Cerebellar nuclear complex (tissue), 1 donor: ENCODE results near the gene CACNG3.
A peak's percentile ranks its signal among the peaks of the same experiment; 100 is the strongest.
"Not testable (repeated sequence)": the region's sequence is repeated elsewhere in the genome, so short reads cannot be mapped to it uniquely, and the experiment has no call there.

ENCODE experiments used
- DNase-seq, 2 experiments: peaks; one replicate each; lab custom pipeline; 2025; lab: John Stamatoyannopoulos, UW

Gene CACNG3

DNA sequence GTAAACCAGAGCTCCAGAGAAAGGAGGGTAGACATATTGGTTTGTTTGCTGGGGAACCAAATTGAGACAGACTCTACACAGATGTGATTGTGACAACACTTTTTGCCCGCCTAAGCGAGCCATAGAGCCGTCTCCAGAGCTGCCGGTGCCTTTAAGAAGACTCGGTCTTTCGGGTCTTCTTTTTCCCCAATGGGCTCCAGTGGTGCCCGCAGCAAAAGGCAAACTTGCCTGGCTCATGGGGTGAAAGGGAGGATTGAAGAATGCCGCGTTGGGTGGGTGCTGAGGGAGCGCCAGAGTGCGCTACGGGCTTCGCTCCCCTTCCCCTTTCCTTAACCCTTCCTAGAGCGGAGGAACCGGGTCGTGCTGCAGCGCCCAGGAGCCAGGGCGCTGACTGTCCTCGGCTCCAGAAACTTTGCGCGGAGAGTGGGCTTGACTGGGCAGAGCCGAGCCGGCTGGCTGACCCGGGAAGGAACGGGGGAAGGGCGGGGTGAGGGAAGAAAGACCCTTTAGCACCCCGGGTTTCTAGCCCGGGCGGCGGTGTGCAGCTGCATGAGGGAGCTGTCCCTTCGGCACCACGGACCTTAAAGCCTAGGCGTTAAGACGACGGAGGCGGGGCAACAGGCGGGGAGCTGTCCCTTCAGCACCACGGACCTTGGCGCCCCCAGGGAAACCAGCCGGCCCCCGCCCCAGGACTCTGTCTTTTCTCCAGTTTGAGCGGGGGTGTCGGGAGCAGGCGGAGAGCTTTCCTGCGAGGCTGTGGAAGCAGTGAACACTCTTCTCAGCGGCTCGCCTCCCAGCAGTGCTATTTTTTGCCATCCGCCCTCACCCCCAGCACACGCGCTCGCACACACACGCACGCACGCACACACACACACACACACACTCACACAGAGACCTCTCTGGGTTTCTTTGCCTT lies at the start of gene CACNG3:
CACNG3 (plus strand) TSS at position 880 of the 916 bp plus-strand sequence. CDS start 420 bp downstream, outside the sequence.
- no peak for DNase-seq

DNA sequence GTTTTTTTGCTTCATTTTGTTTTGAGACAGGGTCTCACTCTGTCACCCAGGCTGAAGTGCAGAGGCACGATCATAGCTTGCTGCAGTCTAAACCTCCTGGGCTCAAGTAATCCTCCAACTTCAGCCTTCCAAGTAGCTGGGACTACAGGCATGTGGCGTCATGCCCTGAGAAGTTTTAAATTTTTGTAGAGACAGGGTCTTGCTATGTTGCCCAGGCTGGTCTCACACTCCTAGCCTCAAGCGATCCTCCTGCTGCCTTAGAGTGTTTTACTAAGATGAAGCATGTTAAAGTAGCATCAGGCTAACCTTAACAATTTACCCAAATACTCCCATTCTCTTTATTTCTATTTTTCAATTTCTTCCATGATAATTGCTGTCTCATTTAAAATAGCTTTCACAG lies 49.2 kb upstream of the CACNG3 start:
- DNase-seq, result no peak

DNA sequence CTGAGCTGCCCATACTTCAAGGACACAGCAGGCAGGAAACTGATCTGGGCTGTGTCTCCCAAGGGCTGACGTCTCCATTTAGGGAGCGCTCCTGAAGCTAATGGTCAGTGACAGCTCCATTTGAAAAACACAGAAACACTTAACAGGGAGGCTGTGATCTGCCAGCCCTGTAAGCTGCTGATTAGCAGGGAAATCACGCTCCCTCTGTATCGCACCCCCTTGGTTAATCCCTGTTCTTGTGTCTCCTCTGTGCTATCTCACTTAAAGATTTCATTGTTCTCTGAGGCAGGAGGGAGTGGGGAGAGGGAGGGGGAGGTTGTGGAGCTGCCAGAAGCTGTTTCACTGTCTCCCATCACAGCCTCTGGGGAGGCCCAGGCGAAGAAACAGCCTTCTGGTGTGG lies 47.4 kb upstream of the CACNG3 start:
- peak; percentile 19 to 56 for DNase-seq

DNA sequence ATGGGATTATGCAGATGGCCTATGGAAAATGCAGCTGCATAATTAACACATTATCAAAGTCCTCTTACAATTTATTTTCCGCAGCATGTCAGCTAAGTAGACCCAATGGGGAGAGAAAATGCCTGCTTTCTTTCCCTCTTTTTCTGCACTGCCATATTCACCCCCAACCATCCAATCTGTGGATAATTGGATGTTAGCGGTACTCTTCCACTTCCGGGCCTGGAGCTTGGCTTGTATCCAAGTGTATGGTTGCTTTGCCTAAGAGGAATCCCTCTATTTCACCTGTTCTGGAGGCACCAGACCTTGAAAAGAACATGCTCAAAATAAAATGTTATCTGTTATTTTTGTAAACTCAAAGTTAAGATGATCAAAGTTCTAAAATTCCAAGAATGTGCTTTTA lies 41.1 kb upstream of the CACNG3 start:
- no peak for DNase-seq

DNA sequence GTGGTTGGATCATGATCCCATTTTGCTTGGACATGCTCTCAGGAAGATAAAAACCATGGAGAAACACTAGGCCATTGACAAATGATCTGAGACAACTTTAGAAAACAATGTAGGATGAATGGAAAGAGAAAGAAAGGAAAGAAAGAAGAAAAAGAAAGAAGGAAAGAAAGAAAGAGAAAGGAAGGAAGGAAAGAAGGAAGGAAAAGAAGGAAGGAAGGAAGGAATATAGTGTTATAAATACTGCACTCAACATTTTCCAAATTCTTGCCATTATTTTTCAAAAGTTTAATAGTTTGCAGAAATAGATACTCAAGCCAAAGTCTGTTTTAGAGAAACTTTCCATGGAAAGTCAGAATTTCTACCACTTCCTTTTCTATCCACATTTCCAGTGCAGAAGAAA lies 39.2 kb upstream of the CACNG3 start:
- DNase-seq, result no peak

DNA sequence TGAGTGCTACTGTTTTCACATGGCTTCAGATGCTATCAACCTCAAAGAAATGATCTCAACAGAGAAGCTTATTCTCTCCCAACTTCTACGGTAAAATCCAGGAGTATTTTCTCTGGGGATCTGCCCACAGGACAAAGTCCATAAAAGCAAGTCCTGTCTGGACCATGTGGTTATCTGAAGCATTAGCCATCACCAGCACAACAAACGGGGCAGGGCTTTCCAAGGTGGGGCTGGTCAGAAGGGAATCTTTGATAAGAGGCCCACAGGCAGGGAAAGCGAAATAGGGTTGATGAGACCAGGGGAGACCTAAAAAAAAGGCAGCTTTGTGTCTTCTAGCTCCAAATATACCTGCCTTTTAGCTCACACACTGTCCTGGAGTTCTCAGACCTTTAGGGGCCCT lies 38.7 kb upstream of the CACNG3 start:
- no peak for DNase-seq

DNA sequence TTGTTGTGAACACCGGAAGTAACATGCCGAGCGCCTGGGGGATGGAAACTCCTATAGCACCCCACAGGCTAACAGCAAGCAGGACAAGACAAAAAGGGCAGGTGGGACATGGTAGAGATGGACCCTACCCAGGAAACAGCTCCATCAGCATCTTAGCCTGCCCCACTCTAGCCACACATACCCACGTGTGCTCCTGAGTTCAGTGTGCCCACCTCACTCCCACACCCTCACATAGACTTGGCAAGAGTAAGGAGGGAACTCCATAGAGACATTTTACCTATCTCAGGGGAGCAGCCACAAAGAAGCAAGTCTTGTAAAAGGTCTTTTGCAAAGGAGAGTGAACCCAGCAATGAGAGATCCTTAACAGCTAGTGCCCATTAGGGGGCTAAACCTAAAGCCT lies 37.8 kb upstream of the CACNG3 start:
- DNase-seq, result no peak

DNA sequence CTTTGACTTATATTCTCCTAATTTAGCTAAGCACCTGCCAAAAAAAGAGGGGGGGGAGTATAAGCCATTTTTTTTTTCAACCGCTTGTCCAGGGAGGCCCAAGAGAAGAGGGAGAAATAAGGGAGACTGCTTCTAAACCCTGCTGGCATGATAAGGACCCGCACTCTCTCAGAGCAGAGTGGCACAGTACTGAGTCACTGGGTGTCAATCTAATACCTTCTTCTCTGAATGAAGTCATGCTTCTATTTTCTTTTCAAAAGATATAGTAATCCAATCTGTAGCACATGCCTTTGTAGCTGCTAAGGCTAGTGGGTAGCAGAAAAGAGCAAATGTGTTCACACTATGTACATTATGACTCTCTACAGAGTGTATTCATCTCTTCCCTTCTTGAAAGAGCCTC lies 34.9 kb upstream of the CACNG3 start:
- DNase-seq, result no peak

DNA sequence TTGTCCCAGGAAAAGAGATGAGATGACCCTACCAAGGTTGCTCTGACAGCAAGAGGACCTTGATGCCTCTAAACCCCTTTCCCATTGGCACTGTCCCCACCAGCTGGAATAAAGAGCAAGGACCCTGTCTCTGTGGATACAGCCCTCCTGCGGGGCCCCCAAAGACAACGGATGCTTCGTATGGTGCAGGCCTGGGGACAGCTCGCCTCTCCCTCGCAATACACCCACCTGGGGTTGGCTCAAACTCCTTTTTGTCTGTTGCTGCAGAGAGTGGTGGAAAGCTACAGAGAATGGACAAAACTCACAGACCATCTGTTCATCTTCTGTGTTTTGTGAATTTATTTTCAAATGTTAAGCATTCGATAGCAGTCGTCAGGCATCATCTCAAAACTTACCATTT lies 27.6 kb upstream of the CACNG3 start:
- no peak for DNase-seq

DNA sequence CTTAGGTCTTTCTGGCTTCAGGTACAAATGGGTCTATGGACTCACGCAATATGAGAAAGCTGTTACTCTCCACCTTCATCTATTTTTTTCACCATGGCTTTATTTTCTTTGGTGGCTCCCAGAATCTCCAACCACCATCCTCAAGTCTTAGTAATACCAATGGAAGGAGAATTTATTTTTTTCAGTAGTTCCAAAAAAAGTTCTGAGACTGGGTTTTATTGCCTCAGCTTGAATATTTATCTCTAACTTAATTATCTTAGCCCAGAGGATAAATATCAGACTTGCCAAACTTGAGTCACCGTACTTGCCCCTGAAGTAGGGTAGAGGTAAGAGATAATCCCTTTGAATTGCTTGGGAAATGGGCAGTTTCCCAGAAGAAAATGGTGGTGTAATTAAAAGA lies 23.2 kb upstream of the CACNG3 start:
- DNase-seq, result no peak

DNA sequence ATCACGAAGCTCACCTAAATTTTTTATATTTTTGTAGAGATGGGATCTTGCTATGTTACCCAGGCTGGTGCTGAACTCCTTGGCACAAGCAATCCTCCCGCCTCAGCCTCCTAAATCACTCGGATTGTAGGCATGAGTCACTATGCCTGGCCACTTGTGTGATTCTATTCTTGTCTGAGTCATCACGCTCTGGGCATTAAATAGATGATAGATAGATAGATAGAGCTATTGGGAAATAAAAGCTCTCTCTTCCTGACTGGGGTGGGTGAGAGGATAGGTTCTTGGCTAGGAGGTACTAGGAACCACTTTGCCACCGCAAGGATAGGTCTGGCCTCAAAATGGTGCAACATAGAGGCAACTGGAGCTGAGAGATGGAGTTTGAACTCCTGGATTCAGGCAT lies 21.4 kb upstream of the CACNG3 start:
- no peak for DNase-seq

DNA sequence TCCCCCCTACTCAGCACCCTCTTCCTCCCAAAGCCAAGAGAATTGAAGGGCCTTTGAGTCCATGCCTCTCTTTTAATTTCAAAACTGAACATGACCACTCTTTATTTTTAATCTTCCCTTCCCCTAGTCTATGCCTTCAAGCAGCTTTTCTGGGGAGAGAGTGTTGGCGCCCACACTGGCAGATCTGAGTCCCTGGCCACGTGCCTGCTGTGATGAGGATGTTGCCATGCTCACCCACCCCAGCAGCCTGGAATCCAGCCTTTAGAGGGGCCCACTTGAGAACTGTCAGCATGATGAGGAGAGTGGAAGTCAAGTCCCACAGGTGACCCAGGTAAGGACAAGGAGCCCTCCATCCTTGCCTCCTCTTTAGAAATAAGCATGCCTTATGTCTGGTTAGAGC lies 20.3 kb upstream of the CACNG3 start:
- DNase-seq, result no peak

DNA sequence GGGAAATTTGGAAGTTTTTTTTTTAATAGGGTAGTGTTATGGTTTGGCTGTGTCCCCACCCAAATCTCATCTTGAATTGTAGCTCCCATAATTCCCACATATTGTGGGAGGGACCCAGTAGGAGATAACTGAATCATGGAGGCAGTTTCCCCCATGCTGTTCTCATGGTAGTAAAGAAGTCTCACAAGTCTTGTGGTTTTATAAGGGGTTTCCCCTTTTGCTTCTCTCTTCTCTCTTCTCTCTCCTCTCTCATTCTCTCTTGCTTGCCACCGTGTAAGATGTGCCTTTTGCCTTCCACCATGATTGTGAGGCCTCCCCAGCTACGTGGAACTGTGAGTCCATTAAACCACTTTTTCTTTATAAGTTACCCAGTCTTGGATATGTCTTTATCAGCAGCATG lies 17.3 kb upstream of the CACNG3 start:
- DNase-seq, result not testable (repeated sequence)

DNA sequence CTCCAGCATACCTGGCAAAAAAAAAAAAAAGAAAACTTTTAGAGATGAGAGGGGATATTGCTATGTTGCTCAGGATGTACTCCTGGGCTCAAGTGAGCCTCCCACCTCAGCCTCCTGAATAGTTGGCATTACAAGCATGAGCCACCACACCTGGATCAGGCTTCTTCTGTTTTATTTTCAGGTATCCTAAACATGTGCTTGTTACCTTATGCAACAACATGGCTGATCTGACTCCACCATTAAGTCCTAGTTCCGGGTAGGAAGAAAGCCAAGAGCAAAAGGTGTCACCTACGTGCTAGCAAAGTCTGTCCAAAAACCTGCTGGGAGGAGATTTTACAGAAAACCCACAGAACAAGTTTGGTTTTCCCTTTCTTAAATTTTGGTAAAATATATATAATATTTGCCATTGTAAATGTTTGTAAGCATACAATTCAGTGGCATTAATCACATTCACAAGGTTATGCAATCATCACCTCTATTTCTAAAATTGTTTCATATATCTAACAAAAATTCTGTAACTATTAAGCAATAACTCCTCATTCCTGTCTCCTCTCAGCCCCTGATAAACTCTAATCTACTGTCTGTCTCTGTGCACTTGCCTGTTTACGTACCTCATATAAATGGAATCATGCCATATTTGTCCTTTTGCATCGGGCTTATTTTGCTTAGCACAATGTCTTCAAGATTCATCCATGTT lies 9.1 kb upstream of the CACNG3 start:
- DNase-seq, result no peak

DNA sequence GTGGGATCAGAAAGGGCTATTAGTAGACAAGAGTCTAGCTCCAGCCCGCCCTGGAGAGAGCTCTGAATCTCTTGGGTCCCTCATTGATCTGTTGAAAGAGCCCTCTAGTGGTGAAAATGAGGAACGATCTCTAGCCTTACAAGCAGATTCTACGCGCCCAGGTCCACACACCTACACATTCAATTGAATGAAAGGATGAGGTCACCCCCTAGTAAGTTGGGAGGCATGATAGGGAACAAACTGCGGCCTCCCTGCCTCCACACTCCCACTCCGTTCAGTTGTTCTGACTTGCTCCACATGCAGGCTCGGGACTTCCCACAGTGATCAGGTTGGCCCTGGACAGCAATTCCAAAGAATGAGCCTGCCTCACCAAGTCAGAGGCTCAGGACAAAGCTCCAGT lies 2.9 kb upstream of the CACNG3 start:
- DNase-seq, result peak in 1 of 2 experiments; percentile 1

DNA sequence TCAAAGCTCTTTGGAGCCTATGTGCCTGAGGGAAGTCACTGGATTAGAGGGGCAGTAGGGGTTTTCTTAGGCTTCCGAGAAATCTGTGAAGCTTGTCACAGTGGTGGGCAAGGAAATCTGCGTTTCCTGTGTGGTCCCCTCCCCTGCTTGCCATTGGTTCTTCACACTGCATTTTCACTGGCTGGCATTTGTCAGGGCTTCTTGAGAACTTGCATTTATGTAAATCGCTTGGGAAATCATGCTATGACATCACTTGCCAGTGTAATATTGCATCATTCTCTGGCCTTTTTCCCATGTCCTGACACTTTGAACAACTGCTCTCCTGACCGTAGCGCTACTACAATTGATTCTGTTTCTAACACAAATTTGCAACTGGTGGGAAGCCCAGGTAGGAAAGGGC lies 1.8 kb downstream of the CACNG3 start:
- DNase-seq, result no peak

DNA sequence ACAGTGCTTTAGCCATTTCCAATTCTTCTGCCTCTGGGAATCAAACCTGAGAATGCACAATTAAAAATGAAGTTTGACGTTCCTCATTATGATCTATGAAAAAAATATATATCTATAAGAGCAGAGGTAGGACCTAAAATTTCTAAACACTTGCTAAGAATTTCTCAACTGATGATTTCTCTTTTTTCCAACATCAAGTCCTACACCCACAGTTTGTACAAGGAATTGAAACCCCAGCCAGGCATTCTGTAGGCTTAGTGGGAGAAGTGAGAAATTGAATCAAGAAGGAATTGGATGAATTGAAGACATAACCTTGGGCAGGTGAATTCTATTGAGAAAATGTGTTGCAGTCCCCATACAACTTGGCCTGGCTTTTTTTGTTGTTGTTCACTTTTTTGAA lies 2.7 kb downstream of the CACNG3 start:
- DNase-seq, result no peak

DNA sequence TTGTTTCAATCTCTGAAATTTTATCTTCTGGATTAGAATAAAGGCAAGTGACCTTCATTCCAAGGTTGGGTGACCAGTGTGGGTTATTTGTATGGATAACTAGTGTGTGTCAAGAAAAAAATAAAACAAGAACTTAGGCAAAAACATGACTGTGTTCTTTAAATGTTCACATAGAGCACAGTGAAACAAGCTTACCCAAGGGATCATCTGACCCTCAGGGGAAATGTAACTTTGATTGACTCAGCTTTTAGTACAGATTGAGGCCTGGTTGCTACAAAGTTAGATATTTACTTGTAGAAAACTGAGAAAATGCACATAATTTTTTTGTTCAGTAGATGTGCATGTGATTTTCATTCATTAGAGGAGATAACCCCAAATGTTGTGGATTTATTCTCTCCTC lies 6.7 kb downstream of the CACNG3 start:
- DNase-seq, result no peak

DNA sequence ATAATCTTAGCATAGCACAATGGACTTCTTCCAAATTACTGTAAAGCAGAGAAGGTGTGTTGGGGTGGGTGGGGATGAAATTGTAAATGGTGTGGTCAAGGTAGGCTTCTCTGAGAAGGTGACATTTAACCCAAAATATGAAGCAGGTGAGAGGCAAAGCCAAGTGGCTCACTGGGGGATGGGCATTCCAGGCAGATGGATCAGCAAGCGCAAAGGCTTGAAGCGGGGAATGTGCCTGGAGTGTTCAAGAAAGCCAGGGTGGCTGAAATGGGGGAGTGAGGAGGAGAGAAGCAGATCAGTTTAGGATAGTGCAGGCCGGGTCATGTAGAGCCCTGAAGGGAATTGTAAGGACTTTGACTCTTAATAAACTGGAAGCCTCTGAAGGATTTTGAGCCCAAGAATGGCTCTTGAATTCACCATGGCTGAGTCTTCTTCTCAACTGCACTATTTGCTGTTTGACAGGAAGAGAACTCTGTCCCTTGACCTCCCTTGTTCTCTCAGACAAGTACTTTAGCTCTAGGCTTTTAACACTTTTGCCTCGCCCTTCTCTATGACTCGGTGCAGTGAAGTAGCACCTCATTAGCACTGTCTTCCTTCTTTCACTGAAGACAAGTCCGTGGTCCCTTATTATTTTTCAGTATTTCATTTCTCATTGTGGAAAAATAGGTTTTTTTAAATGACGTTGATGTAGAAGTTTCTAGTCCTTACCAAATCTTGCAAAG lies 14.7 kb downstream of the CACNG3 start:
- no peak for DNase-seq

DNA sequence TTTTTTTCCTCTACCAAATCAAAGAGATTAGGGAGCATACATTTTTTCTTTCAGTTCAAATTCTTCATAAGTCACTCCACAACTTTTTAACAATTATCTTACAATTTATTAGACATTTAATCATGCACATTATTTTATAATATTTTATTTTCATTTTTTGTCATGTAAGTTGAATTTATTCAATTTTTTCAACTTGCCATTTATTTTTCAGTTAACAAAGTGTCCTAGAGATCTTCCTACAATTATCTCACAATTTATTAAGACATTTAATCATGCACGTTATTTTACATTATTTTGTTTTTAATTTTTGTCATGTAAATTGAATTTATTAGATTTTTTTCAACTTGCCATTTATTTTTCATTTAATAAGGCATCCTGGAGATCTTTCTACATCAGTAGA lies 16.2 kb downstream of the CACNG3 start:
- no peak for DNase-seq

DNA sequence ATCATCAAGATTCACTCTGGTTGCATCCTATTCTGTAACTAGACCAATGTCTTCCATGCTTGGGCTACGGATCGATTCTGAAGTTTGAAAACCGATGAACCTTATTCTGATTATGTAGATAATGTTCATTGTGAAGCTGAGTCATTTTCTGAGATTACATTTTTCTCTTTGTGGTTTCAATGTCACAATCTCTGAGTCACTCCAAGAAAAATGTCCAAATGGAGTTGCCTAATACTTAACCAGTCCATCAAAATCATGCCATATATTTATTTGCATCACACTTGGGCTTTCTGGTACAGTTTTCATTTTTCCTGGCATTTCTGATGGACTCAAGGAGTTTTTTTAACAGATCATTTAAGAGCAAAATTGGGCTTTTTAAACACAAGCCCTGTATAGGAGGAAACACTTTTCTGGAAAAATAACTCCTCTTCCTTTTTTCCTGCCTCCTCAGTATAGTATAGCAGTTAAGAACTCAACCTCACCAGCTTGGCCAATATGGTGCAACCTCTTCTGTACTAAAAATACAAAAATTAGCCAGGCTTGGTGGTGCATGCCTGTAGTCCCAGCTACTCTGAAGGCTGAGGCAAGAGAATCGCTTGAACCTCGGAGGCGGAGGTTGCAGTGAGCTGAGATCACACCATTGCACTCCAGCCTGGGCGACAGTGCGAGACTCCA lies 17.5 kb downstream of the CACNG3 start:
- no peak for DNase-seq

DNA sequence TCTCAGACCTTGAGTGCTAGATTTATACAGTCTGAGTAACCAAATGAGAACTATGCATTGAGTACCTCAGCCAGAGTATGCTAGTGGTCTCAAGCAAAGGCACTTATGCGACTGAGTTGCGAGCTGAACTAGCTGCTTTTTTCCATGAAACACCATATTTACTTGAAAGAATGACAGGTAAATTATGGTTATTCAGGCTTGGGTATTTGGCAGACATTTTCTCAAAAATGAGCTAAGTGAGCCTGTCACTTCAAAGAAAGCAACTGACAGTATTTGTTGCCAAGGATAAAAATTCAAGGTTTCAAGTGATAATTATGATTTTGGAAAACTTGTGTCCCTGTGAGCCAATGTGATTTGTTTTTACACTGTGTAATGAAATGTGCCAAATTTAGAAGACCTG lies 19.3 kb downstream of the CACNG3 start:
- no peak for DNase-seq
